GM23338 (cell line): ENCODE results near the gene EIF5A. TPM values are rescaled to one million over a fixed set of nuclear protein-coding genes. Genes with fewer than 3 reads are reported as not detected.

Experiments
- ATAC-seq: fragments of 200-7000 bp; cut with Tn5 transposase; 3 replicates; pipeline ENCODE4 v1.9.1; 2020
- DNase-seq: peaks from one replicate; pipeline ENCODE4 v3.0.0-alpha.2; 2015; ENCODE audit warnings: low spot score
- H2AFZ ChIP-seq: fragments of 200-600 bp; sonication (generic); 2 replicates; pipeline ENCODE4 v1.8.0; 2016; ENCODE audit warnings: antibody characterized with exemption, mild to moderate bottlenecking, moderate library complexity
- H3F3A ChIP-seq: fragments of 200-600 bp; sonication (generic); replicated peaks from 2 replicates; pipeline ENCODE4 v1.8.0; 2017; ENCODE audit warnings: antibody characterized with exemption, mixed run types, low read depth
- H3K27ac ChIP-seq: fragments of 200-600 bp; sonication (generic); 2 replicates; pipeline ENCODE4 v1.6.1; 2016; ENCODE audit warnings: low read depth
- H3K27me3 ChIP-seq: fragments of 200-600 bp; sonication (generic); 2 replicates; pipeline ENCODE4 v1.8.0; 2016; ENCODE audit warnings: mild to moderate bottlenecking, mixed run types, moderate library complexity; ENCODE audit not compliant: insufficient read depth
- H3K36me3 ChIP-seq: fragments of 200-600 bp; sonication (generic); 2 replicates; pipeline ENCODE4 v1.8.0; 2016; ENCODE audit warnings: mild to moderate bottlenecking; ENCODE audit not compliant: insufficient read depth
- H3K4me1 ChIP-seq: fragments of 200-600 bp; sonication (generic); 2 replicates; pipeline ENCODE4 v1.8.0; 2016; ENCODE audit warnings: mild to moderate bottlenecking, moderate library complexity; ENCODE audit not compliant: insufficient read depth
- H3K4me2 ChIP-seq: fragments of 200-600 bp; sonication (generic); 2 replicates; pipeline ENCODE4 v1.7.1; 2017; ENCODE audit warnings: mixed run types
- H3K4me3 ChIP-seq: fragments of 200-600 bp; sonication (generic); 2 replicates; pipeline ENCODE4 v1.6.1; 2016; ENCODE audit warnings: mixed run types
- H3K79me2 ChIP-seq: fragments of 200-600 bp; sonication (generic); replicated peaks from 2 replicates; pipeline ENCODE4 v1.8.0; 2017; ENCODE audit warnings: mild to moderate bottlenecking; ENCODE audit not compliant: insufficient read depth
- H3K9me2 ChIP-seq: fragments of 200-600 bp; sonication (generic); 2 replicates; pipeline ENCODE4 v1.8.0; 2017; ENCODE audit not compliant: insufficient read depth
- H4K20me1 ChIP-seq: fragments of 200-600 bp; sonication (generic); replicated peaks from 2 replicates; pipeline ENCODE4 v1.8.0; 2017; ENCODE audit warnings: mild to moderate bottlenecking; ENCODE audit not compliant: insufficient read depth
- H3K27ac Mint-ChIP-seq: 2 replicates; pipeline ENCODE4 v1.8.0; 2020; ENCODE audit warnings: inconsistent platforms, mild to moderate bottlenecking, moderate library complexity, mixed read lengths
- H3K27me3 Mint-ChIP-seq: 3 replicates; pipeline ENCODE4 v1.8.0; 2022; ENCODE audit warnings: low read depth, mild to moderate bottlenecking, moderate library complexity, mixed read lengths, inconsistent platforms; ENCODE audit not compliant: insufficient read depth, poor library complexity
- H3K36me3 Mint-ChIP-seq: 3 replicates; pipeline ENCODE4 v1.8.0; 2021; ENCODE audit warnings: low read depth, mild to moderate bottlenecking, inconsistent platforms, moderate library complexity, mixed read lengths
- H3K4me1 Mint-ChIP-seq: 3 replicates; pipeline ENCODE4 v1.8.0; 2020; ENCODE audit warnings: mild to moderate bottlenecking, inconsistent platforms, mixed read lengths
- H3K4me3 Mint-ChIP-seq: 3 replicates; pipeline ENCODE4 v1.8.0; 2021; ENCODE audit warnings: moderate library complexity, mild to moderate bottlenecking, inconsistent platforms, mixed read lengths
- H3K9me3 Mint-ChIP-seq: 3 replicates; pipeline ENCODE4 v1.8.0; 2020; ENCODE audit warnings: moderate library complexity, mild to moderate bottlenecking, inconsistent platforms, mixed read lengths
- CREB1 ChIP-seq: fragments of 250-450 bp; sonication (Bioruptor Pico); IDR thresholded peaks from 2 replicates; pipeline ENCODE4 v1.5.0; 2020; ENCODE audit warnings: low read depth, mild to moderate bottlenecking, moderate library complexity
- CTCF ChIP-seq, 2 experiments: fragments of 200-600 bp in 1 of 2; sonication (generic) in 1 of 2; conservative IDR thresholded peaks; 2 replicates each; pipeline versions ENCODE4 v1.5.1 to v1.6.1; 2016 to 2017; ENCODE audit warnings: antibody characterized with exemption in 2 of 2, low read depth in 2 of 2, mild to moderate bottlenecking in 2 of 2, moderate library complexity in 1 of 2
- ETS1 ChIP-seq: IDR thresholded peaks from 2 replicates; pipeline ENCODE4 v1.6.1; 2016; ENCODE audit warnings: antibody characterized with exemption
- EZH2 ChIP-seq: fragments of 200-600 bp; sonication (generic); IDR thresholded peaks from one replicate; pipeline ENCODE4 v1.8.0; 2017; ENCODE audit warnings: antibody characterized with exemption, mild to moderate bottlenecking, low read depth; ENCODE audit not compliant: unreplicated experiment
- EZH2phosphoT487 ChIP-seq: fragments of 200-600 bp; sonication (generic); IDR thresholded peaks from one replicate; pipeline ENCODE4 v1.8.1; 2018; ENCODE audit warnings: antibody characterized with exemption; ENCODE audit not compliant: unreplicated experiment
- JUNB ChIP-seq: IDR thresholded peaks from one replicate; pipeline ENCODE4 v1.6.1; 2016; ENCODE audit warnings: antibody characterized with exemption; ENCODE audit not compliant: unreplicated experiment
- NANOG ChIP-seq: IDR thresholded peaks from 2 replicates; pipeline ENCODE4 v1.6.1; 2016; ENCODE audit warnings: antibody characterized with exemption, borderline replicate concordance
- POLR2AphosphoS5 ChIP-seq: IDR thresholded peaks from 2 replicates; pipeline ENCODE4 v1.6.1; 2016; ENCODE audit warnings: antibody characterized with exemption, low read depth
- REST ChIP-seq: IDR thresholded peaks from one replicate; pipeline ENCODE4 v1.6.1; 2018; ENCODE audit warnings: antibody characterized with exemption; ENCODE audit not compliant: unreplicated experiment
- STAT1 ChIP-seq: IDR thresholded peaks from one replicate; pipeline ENCODE4 v1.6.1; 2016; ENCODE audit warnings: antibody characterized with exemption; ENCODE audit not compliant: unreplicated experiment
- ZNF114 ChIP-seq: fragments of 250-450 bp; sonication (Bioruptor Pico); IDR thresholded peaks from 2 replicates; pipeline ENCODE4 v1.5.0; 2020; ENCODE audit warnings: mild to moderate bottlenecking, moderate library complexity
- ZNF331 ChIP-seq: fragments of 250-450 bp; sonication (Bioruptor Pico); IDR thresholded peaks from 2 replicates; pipeline ENCODE4 v1.5.0; 2020; ENCODE audit warnings: low read depth, mild to moderate bottlenecking, moderate library complexity
- ZNF462 ChIP-seq: fragments of 250-450 bp; sonication (Bioruptor Pico); IDR thresholded peaks from 2 replicates; pipeline ENCODE4 v1.5.0; 2020; ENCODE audit warnings: mild to moderate bottlenecking, moderate library complexity
- polyA plus RNA-seq: library from polyadenylated mRNA; unstranded; fragments of >200 nt; fragmentation: Nextera tagmentation; extraction: Ambion mirVana; gene quantifications from 2 replicates; pipeline ENCODE4 v1.2.1, GENCODE V29; 2016
- total RNA-seq: library from RNA; depleted of rRNA; stranded (reverse); fragments of >200 nt; shearing (Covaris generic); gene quantifications from 2 replicates; pipeline ENCODE4 v1.2.3, GENCODE V29; 2014

The EIF5A gene
- total and polyA plus RNA-seq, 2 experiments from 2014 or later: 833 to 1,562 TPM

GRCh38 chr17:7326186-7326585 is 18.8 kb downstream of the EIF5A start:
- no peaks in the 10 kb centered on the region for H3K27me3 ChIP-seq
- TF ChIP-seq ZNF462 (CRISPR knock-in tag) (no peak), ZNF331 (CRISPR knock-in tag) (no peak), EZH2 (no peak), EZH2phosphoT487 (no peak), NANOG (no peak), CTCF (conservative IDR thresholded peaks at IDR 0.05; ENCODE audit: low read depth in 2 of 2) (no peak), REST (no peak), CREB1 (CRISPR knock-in tag) (no peak), JUNB (no peak), ZNF114 (CRISPR knock-in tag) (no peak), ETS1 (no peak), STAT1 (no peak), POLR2AphosphoS5 (no peak)
- H3K36me3 ChIP-seq: peaks cover 17% of the 10 kb centered on the region; the same call in 1 of the 2 replicates
- H3K4me2 ChIP-seq: no peak overlapping the region
- no peak overlapping the region for H2AFZ ChIP-seq
- Mint-ChIP-seq H3K4me1 (peaks cover 14% of the 10 kb centered on the region), H3K4me3 (no peak overlapping the region), H3K36me3 (peaks cover 49% of the 10 kb centered on the region), H3K27ac (no peak overlapping the region), H3K9me3 (no peaks in the 10 kb centered on the region), H3K27me3 (peaks cover 6% of the 10 kb centered on the region)
- H3K9me2 ChIP-seq: no peaks in the 10 kb centered on the region
- H4K20me1 ChIP-seq: no peaks in the 10 kb centered on the region
- peaks cover 24% of the 10 kb centered on the region for H3F3A ChIP-seq
- DNase-seq (no peak), ATAC-seq (no peak)
- no peak overlapping the region for H3K27ac ChIP-seq
- peaks cover 10% of the 10 kb centered on the region for H3K4me1 ChIP-seq
- H3K4me3 ChIP-seq: no peak overlapping the region
- H3K79me2 ChIP-seq: peaks cover 14% of the 10 kb centered on the region
